Naive thymus-derived CD4-positive, alpha-beta T cell (primary cell): ENCODE data around the gene TIAL1. TPM values are rescaled to one million over a fixed set of nuclear protein-coding genes. Genes with fewer than 3 reads are reported as not detected.

Experiments used
- ATAC-seq: fragments of 150-1000 bp; cut with Tn5 transposase; 2 replicates; pipeline ENCODE4 v1.10.0; 2021; ENCODE audit warnings: mild to moderate bottlenecking, moderate library complexity
- CTCF ChIA-PET: fragments of 350-600 bp; sonication (Branson Sonifier 250); formaldehyde crosslinking; loops from one replicate; lab custom pipeline; 2021; ENCODE audit warnings: antibody characterized with exemption; lab: Charles Lee
- POLR2A ChIA-PET: fragments of 350-600 bp; sonication (Branson Sonifier 250); formaldehyde crosslinking; loops from one replicate; lab custom pipeline; 2021; ENCODE audit warnings: antibody characterized with exemption, inconsistent platforms; lab: Charles Lee
- DNase-seq, 9 donors: peaks; one replicate each; pipeline versions ENCODE4 v3.0.0 to v3.0.0-alpha.2; 2020 to 2022; ENCODE audit warnings: mixed read lengths in 1 of 9
- H3K27ac ChIP-seq: one replicate; pipeline ENCODE4 v1.7.0; 2013; ENCODE audit warnings: mild to moderate bottlenecking, low read depth, low read length, moderate library complexity
- H3K27me3 ChIP-seq, 2 donors: one replicate each; pipeline ENCODE4 v1.7.0; 2013; ENCODE audit warnings: low read length in 2 of 2, mild to moderate bottlenecking in 2 of 2, moderate library complexity in 2 of 2; ENCODE audit not compliant: control insufficient read depth in 2 of 2, insufficient read depth in 2 of 2
- H3K36me3 ChIP-seq, 3 experiments: 1 replicate in 2 of 3; 2 replicates in 1 of 3; pipeline ENCODE4 v1.7.0; 2013; ENCODE audit warnings: low read length in 3 of 3, mild to moderate bottlenecking in 3 of 3, moderate library complexity in 1 of 3; ENCODE audit not compliant: insufficient read depth in 3 of 3, control insufficient read depth in 2 of 3
- H3K4me1 ChIP-seq, 2 donors: one replicate each; pipeline ENCODE4 v1.7.0; 2013; ENCODE audit warnings: low read length in 2 of 2, mild to moderate bottlenecking in 2 of 2, moderate library complexity in 1 of 2; ENCODE audit not compliant: control insufficient read depth in 2 of 2, insufficient read depth in 2 of 2
- H3K4me3 ChIP-seq: 2 replicates; pipeline ENCODE4 v1.7.0; 2013; ENCODE audit warnings: mild to moderate bottlenecking, low read length
- H3K9me3 ChIP-seq, 3 experiments: 1 replicate in 2 of 3; 2 replicates in 1 of 3; pipeline ENCODE4 v1.7.0; 2013; ENCODE audit warnings: low read length in 3 of 3; ENCODE audit not compliant: control insufficient read depth in 2 of 3
- H3K27ac Mint-ChIP-seq, 9 donors: one replicate each; pipeline ENCODE4 v1.8.0; 2020 to 2022; ENCODE audit warnings: mixed read lengths in 9 of 9, mild to moderate bottlenecking in 8 of 9, moderate library complexity in 5 of 9, inconsistent platforms in 2 of 9
- H3K27me3 Mint-ChIP-seq, 5 donors: one replicate each; pipeline ENCODE4 v1.8.0; 2021 to 2022; ENCODE audit warnings: mixed read lengths in 5 of 5, mild to moderate bottlenecking in 1 of 5
- H3K36me3 Mint-ChIP-seq, 5 donors: one replicate each; pipeline ENCODE4 v1.8.0; 2020 to 2022; ENCODE audit warnings: mixed read lengths in 5 of 5, mild to moderate bottlenecking in 3 of 5, inconsistent platforms in 1 of 5
- H3K4me1 Mint-ChIP-seq, 7 donors: one replicate each; pipeline ENCODE4 v1.8.0; 2020 to 2022; ENCODE audit warnings: mixed read lengths in 7 of 7, mild to moderate bottlenecking in 3 of 7, inconsistent platforms in 1 of 7
- H3K4me3 Mint-ChIP-seq, 10 donors: one replicate each; pipeline ENCODE4 v1.8.0; 2020 to 2022; ENCODE audit warnings: mild to moderate bottlenecking in 10 of 10, mixed read lengths in 10 of 10, moderate library complexity in 6 of 10, inconsistent platforms in 2 of 10
- H3K9me3 Mint-ChIP-seq, 11 donors: one replicate each; pipeline ENCODE4 v1.8.0; 2020 to 2022; ENCODE audit warnings: mixed read lengths in 11 of 11, mild to moderate bottlenecking in 4 of 11, inconsistent platforms in 1 of 11, moderate library complexity in 1 of 11
- intact Hi-C, 2 donors: fragments of 100-400 bp; cut with micrococcal nuclease; formaldehyde crosslinking; loops; one replicate each; pipeline ENCODE4 v1.15.1; 2023
- polyA plus RNA-seq, 2 donors: library from polyadenylated mRNA; unstranded; fragments of 300-500 nt; fragmentation: Illumina TruSeq; gene quantifications; one replicate each; pipeline ENCODE4 v1.2.3, GENCODE V29; 2021
- total RNA-seq, 6 experiments: library from RNA in 5 of 6; stranded (reverse) in 5 of 6; gene quantifications; 1 replicate in 5 of 6; 2 replicates in 1 of 6; pipeline ENCODE4 v1.2.3 and lab custom pipeline; 2021 to 2026

The TIAL1 gene
- total and polyA plus RNA-seq, 7 experiments from 2014 or later, result 10.5 to 228 (median 171) TPM

DNA sequence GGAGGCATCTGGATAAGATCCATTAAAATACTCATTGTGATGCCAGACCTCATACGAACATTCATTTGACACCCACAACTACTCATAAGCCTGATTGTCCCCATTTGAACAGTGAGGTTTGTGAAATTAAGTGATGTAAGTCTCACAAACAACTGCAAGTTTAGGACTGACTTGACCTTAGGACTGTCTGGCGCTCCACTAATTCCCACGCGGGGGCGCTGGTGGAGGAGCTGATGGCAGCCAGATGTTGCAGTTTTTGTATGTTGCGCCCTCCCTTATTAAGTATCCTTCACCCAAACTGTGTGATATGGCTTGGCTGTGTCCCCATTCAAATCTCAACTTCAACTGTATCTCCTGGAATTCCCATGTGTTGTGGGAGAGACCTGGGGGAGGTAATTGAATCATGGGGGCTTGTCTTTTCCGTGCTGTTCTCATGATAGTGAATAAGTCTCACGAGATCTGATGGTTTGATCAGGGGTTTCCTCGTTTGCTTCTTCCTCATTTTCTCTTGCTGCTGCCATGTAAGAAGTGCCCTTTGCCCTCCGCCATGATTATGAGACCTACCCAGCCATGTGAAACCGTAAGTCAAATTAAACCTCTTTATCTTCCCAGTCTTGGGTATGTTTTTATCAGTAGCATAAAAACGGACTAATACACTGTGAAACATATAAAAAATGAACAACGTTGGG lies 20.3 kb upstream of the TIAL1 start:
- Histone ChIP-seq H3K27me3 (no peaks in the 10 kb centered on the region), H3K36me3 (no peaks in the 10 kb centered on the region), H3K4me1 (no peaks in the 10 kb centered on the region), H3K27ac (no peak overlapping the region), H3K9me3 (no peaks in the 10 kb centered on the region), H3K4me3 (no peak overlapping the region)
- Mint-ChIP-seq H3K4me1 (peaks cover 0 to 9% (median 1%) of the 10 kb centered on the region in 7 donors), H3K27ac (no peak overlapping the region), H3K9me3 (peaks cover 0 to 2% (median 0%) of the 10 kb centered on the region in 11 donors), H3K36me3 (no peaks in the 10 kb centered on the region), H3K27me3 (no peaks in the 10 kb centered on the region), H3K4me3 (no peak overlapping the region)
- ChIA-PET CTCF (interaction anchor here (0.6 to 1.0 kb wide), 2 partner anchors 27 to 413 kb away, joined by 3 to 5 read pairs; no protein-coding TSS in a partner anchor), POLR2A (no interaction called here)
- intact Hi-C loops, result no loop called here
- ATAC-seq (no peak), DNase-seq (no peak)

DNA sequence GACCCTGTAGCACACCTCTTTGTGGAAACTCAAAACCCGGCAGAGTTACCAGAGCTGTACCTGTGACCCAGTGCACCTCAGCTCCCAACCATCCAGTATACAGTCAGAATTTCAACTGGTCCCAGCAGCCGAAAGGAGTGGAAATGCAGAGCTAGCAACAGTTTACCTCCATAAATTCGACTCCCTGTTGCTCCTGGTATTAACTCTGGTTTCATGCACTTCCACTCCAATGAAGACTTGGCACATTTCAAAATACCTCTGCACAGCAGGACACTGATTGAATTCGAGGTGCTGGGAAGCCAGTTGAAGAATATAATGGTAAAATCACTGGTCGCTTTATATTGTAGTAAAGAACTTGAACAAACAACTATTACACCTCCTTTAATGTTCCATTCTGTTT lies 17.9 kb upstream of the TIAL1 start:
- intact Hi-C loops, result no loop called here
- Histone ChIP-seq H3K36me3 (no peaks in the 10 kb centered on the region), H3K27me3 (no peaks in the 10 kb centered on the region), H3K4me3 (no peak overlapping the region), H3K4me1 (no peaks in the 10 kb centered on the region), H3K27ac (no peak overlapping the region), H3K9me3 (no peaks in the 10 kb centered on the region)
- ChIA-PET POLR2A (no interaction called here), CTCF (no interaction called here)
- DNase-seq (no peak), ATAC-seq (no peak)
- Mint-ChIP-seq H3K36me3 (peaks cover 0 to 3% (median 0%) of the 10 kb centered on the region in 5 donors), H3K27me3 (peaks cover 0 to 6% (median 0%) of the 10 kb centered on the region in 5 donors), H3K4me3 (no peak overlapping the region), H3K9me3 (peaks cover 0 to 10% (median 0%) of the 10 kb centered on the region in 11 donors), H3K4me1 (peaks cover 0 to 3% (median 0%) of the 10 kb centered on the region in 7 donors), H3K27ac (no peak overlapping the region)

DNA sequence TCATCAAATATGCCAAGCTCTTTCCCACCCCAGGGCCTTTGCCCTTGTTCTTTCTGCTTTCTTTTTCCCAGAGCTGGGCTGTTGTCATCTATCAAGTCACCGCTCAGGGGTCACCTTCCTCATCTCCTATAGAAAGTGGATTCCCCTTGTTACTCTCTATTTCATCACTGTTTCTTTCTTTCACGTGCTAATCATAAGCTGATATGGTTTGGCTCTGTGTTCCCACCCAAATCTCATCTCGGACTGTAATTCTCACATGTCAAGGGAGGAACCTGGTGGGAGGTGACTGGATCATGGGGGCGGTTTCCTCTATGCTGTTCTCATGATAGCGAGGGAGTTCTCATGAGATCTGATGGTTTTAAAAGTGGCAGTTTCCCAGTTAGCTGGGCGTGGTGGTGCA lies 17.0 kb upstream of the TIAL1 start:
- H3K27ac ChIP-seq, result no peak overlapping the region
- Mint-ChIP-seq H3K36me3 (peaks cover 0 to 3% (median 0%) of the 10 kb centered on the region in 5 donors), H3K4me3 (no peak overlapping the region), H3K4me1 (peaks cover 0 to 6% (median 5%) of the 10 kb centered on the region in 7 donors), H3K27me3 (peaks cover 0 to 12% (median 0%) of the 10 kb centered on the region in 5 donors), H3K9me3 (peaks cover 0 to 10% (median 0%) of the 10 kb centered on the region in 11 donors), H3K27ac (peak overlapping the region in 1 of 9 donors; percentile 76)
- ATAC-seq (no peak), DNase-seq (no peak)
- no peaks in the 10 kb centered on the region for H3K36me3 ChIP-seq
- no peak overlapping the region for H3K4me3 ChIP-seq
- no peaks in the 10 kb centered on the region for H3K9me3 ChIP-seq
- ChIA-PET POLR2A (no interaction called here), CTCF (no interaction called here)
- H3K4me1 ChIP-seq, result no peaks in the 10 kb centered on the region
- no peaks in the 10 kb centered on the region for H3K27me3 ChIP-seq
- intact Hi-C loops, result no loop called here

DNA sequence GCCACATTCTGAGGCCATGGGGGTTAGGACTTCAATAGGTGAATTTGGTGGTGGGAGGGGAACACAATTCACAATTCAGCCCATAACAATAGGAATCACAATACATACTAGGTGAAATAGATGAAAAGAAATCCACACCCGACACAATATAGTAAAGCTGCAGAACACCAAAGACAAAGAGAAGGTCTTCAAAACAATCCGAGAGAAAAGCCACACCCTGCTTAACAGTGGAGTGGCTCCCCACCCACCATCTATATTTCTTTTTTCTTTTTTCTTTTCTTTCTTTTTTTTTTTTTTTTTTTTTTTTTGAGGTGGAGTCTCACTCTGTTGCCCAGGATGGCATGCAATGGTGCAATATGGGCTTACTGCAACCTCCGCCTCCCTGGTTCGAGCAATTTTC lies 14.7 kb upstream of the TIAL1 start:
- Mint-ChIP-seq H3K36me3 (peaks cover 0 to 3% (median 0%) of the 10 kb centered on the region in 5 donors), H3K9me3 (peaks cover 0 to 10% (median 0%) of the 10 kb centered on the region in 11 donors), H3K4me1 (peaks cover 3 to 12% (median 10%) of the 10 kb centered on the region in 7 donors), H3K4me3 (no peak overlapping the region), H3K27me3 (peaks cover 0 to 14% (median 0%) of the 10 kb centered on the region in 5 donors), H3K27ac (no peak overlapping the region)
- Histone ChIP-seq H3K9me3 (no peaks in the 10 kb centered on the region), H3K27ac (no peak overlapping the region), H3K36me3 (no peaks in the 10 kb centered on the region), H3K27me3 (no peaks in the 10 kb centered on the region), H3K4me1 (no peaks in the 10 kb centered on the region), H3K4me3 (no peak overlapping the region)
- intact Hi-C loops, result no loop called here
- no peak for ATAC-seq
- POLR2A ChIA-PET, result no interaction called here
- CTCF ChIA-PET, result no interaction called here
- DNase-seq, result no peak

DNA sequence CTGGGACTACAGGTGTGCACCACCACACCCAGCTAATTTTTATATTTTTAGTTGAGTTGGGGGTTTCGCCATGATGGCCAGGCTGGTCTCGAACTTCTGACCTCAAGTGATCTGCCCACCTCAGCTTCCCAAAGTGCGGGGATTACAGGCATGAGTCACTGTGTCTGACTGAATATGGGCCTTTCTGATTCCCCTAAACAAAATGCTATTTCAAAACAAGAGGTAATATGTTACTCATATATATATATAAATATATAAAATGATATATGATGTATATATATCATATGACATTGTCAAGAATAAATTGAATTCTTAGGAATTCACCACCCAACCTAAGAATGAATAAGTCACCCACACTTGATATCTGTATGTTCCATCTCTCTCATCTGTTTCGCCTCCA lies 12.8 kb upstream of the TIAL1 start:
- Mint-ChIP-seq H3K36me3 (peaks cover 0 to 3% (median 0%) of the 10 kb centered on the region in 5 donors), H3K27ac (peak overlapping the region in 1 of 9 donors; percentile 54), H3K4me1 (peaks cover 3 to 12% (median 10%) of the 10 kb centered on the region in 7 donors), H3K27me3 (peaks cover 0 to 15% (median 0%) of the 10 kb centered on the region in 5 donors), H3K9me3 (peaks cover 0 to 10% (median 0%) of the 10 kb centered on the region in 11 donors), H3K4me3 (peak overlapping the region in 1 of 10 donors; percentile 38)
- intact Hi-C loops, result loop anchor here in 1 of 2 donors (2.0 kb wide), 1 partner anchor 77 kb away; no protein-coding TSS in a partner anchor
- ChIA-PET CTCF (interaction anchor here (0.7 to 2.5 kb wide), 4 partner anchors 61 to 250 kb away, joined by 3 to 10 read pairs (median 4); no protein-coding TSS in a partner anchor), POLR2A (no interaction called here)
- no peaks in the 10 kb centered on the region for H3K9me3 ChIP-seq
- DNase-seq, result no peak
- no peak for ATAC-seq
- H3K4me3 ChIP-seq, result no peak overlapping the region
- no peaks in the 10 kb centered on the region for H3K27me3 ChIP-seq
- no peaks in the 10 kb centered on the region for H3K4me1 ChIP-seq
- no peak overlapping the region for H3K27ac ChIP-seq
- H3K36me3 ChIP-seq, result no peaks in the 10 kb centered on the region

DNA sequence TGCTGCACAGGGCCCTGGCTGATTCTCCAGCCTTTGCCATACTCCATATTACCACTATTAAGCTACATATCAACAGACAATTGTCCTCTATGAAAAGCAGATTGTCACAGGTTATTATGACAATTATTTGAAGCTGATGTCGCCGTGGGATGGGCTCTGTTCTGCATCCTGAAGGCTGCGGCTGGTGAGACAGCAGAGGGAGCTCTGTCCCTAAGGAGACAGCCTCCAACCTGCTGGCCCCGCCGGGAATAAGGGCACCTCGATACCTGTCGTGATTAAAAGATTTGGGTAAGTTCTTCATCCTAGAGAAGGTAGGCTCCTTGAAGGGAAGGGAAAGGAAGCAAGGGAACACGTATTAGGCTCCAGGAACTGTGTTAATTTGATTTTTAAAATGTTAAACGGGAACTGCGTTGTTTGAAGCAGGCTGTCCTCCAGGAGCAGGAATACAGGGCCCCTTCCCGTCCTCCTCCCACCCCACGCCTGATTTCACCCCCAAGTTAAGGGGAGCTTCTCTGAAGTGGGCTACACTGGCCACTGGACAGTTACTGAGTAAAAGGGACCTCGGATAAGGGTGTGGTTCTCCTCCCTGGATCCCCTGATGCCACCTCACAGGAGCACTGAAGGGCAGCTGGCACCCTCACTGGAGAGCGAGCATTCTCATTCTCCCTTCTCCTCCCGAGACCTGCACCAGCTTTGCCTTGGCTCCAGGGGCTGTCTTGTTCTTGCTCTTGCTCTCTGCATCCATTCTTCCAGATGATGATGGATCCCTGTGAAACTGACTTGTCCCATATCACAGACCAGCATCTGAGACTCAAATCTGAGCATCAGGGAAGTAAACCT lies 11.8 kb upstream of the TIAL1 start:
- no peaks in the 10 kb centered on the region for H3K36me3 ChIP-seq
- peak in 6 of 9 donors; percentile 13 to 33 (median 26) for DNase-seq
- no peaks in the 10 kb centered on the region for H3K4me1 ChIP-seq
- ChIA-PET CTCF (interaction anchor here (0.6 to 2.5 kb wide), 8 partner anchors 45 to 254 kb away, joined by 3 to 10 read pairs (median 4); no protein-coding TSS in a partner anchor), POLR2A (interaction anchor here (0.7 to 0.9 kb wide), 2 partner anchors 10 to 35 kb away, joined by 3 read pairs; no protein-coding TSS in a partner anchor)
- H3K4me3 ChIP-seq, result no peak overlapping the region
- peaks cover 3 to 12% (median 10%) of the 10 kb centered on the region in 7 donors for H3K4me1 Mint-ChIP-seq
- peaks cover 0 to 3% (median 0%) of the 10 kb centered on the region in 5 donors for H3K36me3 Mint-ChIP-seq
- H3K27ac ChIP-seq, result no peak overlapping the region
- peak overlapping the region in 1 of 9 donors; percentile 54 for H3K27ac Mint-ChIP-seq
- intact Hi-C loops, result loop anchor here in 1 of 2 donors (1.0 to 2.0 kb wide), 3 partner anchors 44 to 251 kb away; no protein-coding TSS in a partner anchor
- peaks cover 0 to 10% (median 0%) of the 10 kb centered on the region in 11 donors for H3K9me3 Mint-ChIP-seq
- no peaks in the 10 kb centered on the region for H3K27me3 ChIP-seq
- ATAC-seq, result peak; percentile 57
- no peaks in the 10 kb centered on the region for H3K9me3 ChIP-seq
- H3K4me3 Mint-ChIP-seq, result peak overlapping the region in 9 of 10 donors; percentile 42 to 67 (median 58)
- peaks cover 0 to 18% (median 0%) of the 10 kb centered on the region in 5 donors for H3K27me3 Mint-ChIP-seq
